ENCODE data around the gene CNOT3.

DNA sequence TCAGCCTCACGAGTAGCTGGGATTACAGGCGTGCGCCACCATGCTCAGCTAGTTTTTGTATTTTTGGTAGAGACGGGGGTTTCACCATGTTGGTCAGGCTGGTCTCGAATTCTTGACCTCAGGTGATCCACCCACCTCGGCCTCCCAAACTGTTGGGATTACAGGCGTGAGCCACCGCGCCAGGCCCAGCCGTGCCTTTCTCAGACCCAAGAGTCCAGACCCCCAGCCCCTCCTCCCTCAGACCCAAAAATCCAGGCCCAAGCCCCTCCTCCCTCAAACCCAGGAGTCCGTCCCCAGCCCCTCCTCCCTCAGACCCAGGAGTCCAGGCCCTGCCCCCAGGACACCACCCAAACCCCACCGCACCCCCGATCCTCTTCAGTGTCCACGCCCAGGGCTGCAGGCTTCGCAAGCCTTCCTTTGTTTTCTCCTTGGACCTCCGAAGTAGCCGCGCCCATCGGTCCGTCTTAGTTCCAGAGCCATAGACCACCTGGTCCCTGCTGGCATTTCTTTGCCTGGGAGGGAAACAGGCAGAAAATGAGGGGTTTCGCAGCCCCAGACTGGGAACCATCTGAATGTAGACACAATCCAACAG lies 31.7 kb downstream of the CNOT3 start:
- TF ChIP-seq, protein P1, sequence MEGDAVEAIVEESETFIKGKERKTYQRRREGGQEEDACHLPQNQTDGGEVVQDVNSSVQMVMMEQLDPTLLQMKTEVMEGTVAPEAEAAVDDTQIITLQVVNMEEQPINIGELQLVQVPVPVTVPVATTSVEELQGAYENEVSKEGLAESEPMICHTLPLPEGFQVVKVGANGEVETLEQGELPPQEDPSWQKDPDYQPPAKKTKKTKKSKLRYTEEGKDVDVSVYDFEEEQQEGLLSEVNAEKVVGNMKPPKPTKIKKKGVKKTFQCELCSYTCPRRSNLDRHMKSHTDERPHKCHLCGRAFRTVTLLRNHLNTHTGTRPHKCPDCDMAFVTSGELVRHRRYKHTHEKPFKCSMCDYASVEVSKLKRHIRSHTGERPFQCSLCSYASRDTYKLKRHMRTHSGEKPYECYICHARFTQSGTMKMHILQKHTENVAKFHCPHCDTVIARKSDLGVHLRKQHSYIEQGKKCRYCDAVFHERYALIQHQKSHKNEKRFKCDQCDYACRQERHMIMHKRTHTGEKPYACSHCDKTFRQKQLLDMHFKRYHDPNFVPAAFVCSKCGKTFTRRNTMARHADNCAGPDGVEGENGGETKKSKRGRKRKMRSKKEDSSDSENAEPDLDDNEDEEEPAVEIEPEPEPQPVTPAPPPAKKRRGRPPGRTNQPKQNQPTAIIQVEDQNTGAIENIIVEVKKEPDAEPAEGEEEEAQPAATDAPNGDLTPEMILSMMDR (IDR thresholded peaks at IDR 0.05): no peak
- no peak for TF ChIP-seq POLR2A (IDR thresholded peaks at IDR 0.05)

All from prostate gland (tissue), 2 donors.